OCI-LY7 (cell line): ENCODE measurements around the gene MTARC2.

Experiments
- CTCF ChIP-seq: fragments of 200-600 bp; sonication (generic); conservative IDR thresholded peaks from 2 replicates; pipeline ENCODE4 v1.5.1; 2014; ENCODE audit warnings: mild to moderate bottlenecking, antibody characterized with exemption, low read length, moderate library complexity, mixed read lengths
- EZH2phosphoT487 ChIP-seq: fragments of 200-600 bp; sonication (generic); IDR thresholded peaks from 2 replicates; pipeline ENCODE4 v1.6.1; 2018; ENCODE audit warnings: low read depth, borderline replicate concordance, mild to moderate bottlenecking, mixed run types, antibody characterized with exemption, low read length, moderate library complexity, mixed read lengths

GRCh38 chr1:220785166-220786056, 37.3 kb downstream of the MTARC2 start:
- TF ChIP-seq CTCF = no peak
- no peak for TF ChIP-seq EZH2phosphoT487
